GM12878 (cell line): ENCODE data around the gene SMIM20. TPM values are rescaled to one million over a fixed set of nuclear protein-coding genes. Genes with fewer than 3 reads are reported as not detected.
A peak's percentile ranks its signal among the peaks of the same experiment; 100 is the strongest.

ENCODE experiments used
- ATAC-seq: fragments of 200-7000 bp; cut with Tn5 transposase; 3 replicates; pipeline ENCODE4 v1.9.1; 2020; ENCODE audit warnings: mild to moderate bottlenecking, moderate library complexity
- BruUV-seq: library from RNA; stranded (reverse); fragments of 400-500 nt; replicated peaks from 2 replicates; lab custom pipeline; 2021; lab: Mats Ljungman, UMichigan
- CTCF ChIA-PET: fragments of 300-600 bp; sonication (Branson Sonifier 250); formaldehyde crosslinking; extraction: SDS; loops from one replicate; lab custom pipeline; 2021; ENCODE audit warnings: inconsistent platforms; lab: Yijun Ruan, JAX
- POLR2A ChIA-PET: fragments of 350-600 bp; formaldehyde crosslinking; extraction: SDS; loops from one replicate; lab custom pipeline; 2021; ENCODE audit warnings: inconsistent platforms; lab: Charles Lee
- RAD21 ChIA-PET: fragments of 300-600 bp; sonication (Branson Sonifier 250); formaldehyde crosslinking; loops from one replicate; lab custom pipeline; 2023; ENCODE audit warnings: antibody characterized with exemption; ENCODE audit not compliant: unreplicated experiment; lab: Charles Lee
- SMC1A ChIA-PET: fragments of 300-600 bp; sonication (Branson Sonifier 250); formaldehyde crosslinking; loops from one replicate; lab custom pipeline; 2023; ENCODE audit not compliant: unreplicated experiment, uncharacterized antibody; lab: Charles Lee
- DNase-seq: peaks from one replicate; pipeline ENCODE4 v3.0.0-alpha.2; 2011; ENCODE audit warnings: low read depth, low spot score
- FAIRE-seq: peaks from 3 replicates; lab custom pipeline; 2011; peaks lifted over from hg19 to GRCh38; lab: Jason Lieb, UNC
- H2AFZ ChIP-seq: 2 replicates; pipeline ENCODE4 v1.6.0; 2011; ENCODE audit warnings: low read depth, low read length, control low read depth; ENCODE audit not compliant: control insufficient read depth
- H3K27ac ChIP-seq: 2 replicates; pipeline ENCODE4 v1.5.1; 2011; ENCODE audit warnings: control low read depth; ENCODE audit not compliant: control insufficient read depth, insufficient read depth
- H3K27me3 ChIP-seq, 2 experiments: replicated peaks in 1 of 2; 2 replicates each; pipeline versions ENCODE4 v1.6.0 to v1.6.1; 2011; ENCODE audit warnings: low read length in 1 of 2; ENCODE audit not compliant: control insufficient read depth in 2 of 2, insufficient read depth in 2 of 2
- H3K36me3 ChIP-seq, 2 experiments: 2 replicates each; pipeline ENCODE4 v1.5.1; 2011; ENCODE audit warnings: low read length in 1 of 2; ENCODE audit not compliant: control insufficient read depth in 2 of 2, insufficient read depth in 2 of 2
- H3K4me1 ChIP-seq: 2 replicates; pipeline ENCODE4 v1.6.1; 2011; ENCODE audit warnings: mild to moderate bottlenecking, low read length, moderate library complexity, mixed read lengths; ENCODE audit not compliant: control insufficient read depth, insufficient read depth
- H3K4me2 ChIP-seq: 2 replicates; pipeline ENCODE4 v1.6.0; 2011; ENCODE audit warnings: control low read depth; ENCODE audit not compliant: control insufficient read depth, insufficient read depth
- H3K4me3 ChIP-seq: fragments of 200-600 bp; sonication (generic); 2 replicates; pipeline ENCODE4 v1.5.1; 2016
- H3K79me2 ChIP-seq: 2 replicates; pipeline ENCODE4 v1.6.0; 2011; ENCODE audit warnings: low read length; ENCODE audit not compliant: control insufficient read depth, insufficient read depth
- H3K9ac ChIP-seq: 2 replicates; pipeline ENCODE4 v1.8.0; 2011; ENCODE audit warnings: low read length, control low read depth, mixed read lengths; ENCODE audit not compliant: control insufficient read depth, insufficient read depth
- H3K9me3 ChIP-seq: replicated peaks from 3 replicates; pipeline ENCODE4 v1.5.1; 2011; ENCODE audit warnings: mild to moderate bottlenecking, low read length; ENCODE audit not compliant: control insufficient read depth, insufficient read depth
- H4K20me1 ChIP-seq: 2 replicates; pipeline ENCODE4 v1.6.0; 2011; ENCODE audit not compliant: control insufficient read depth, insufficient read depth
- BCL11A ChIP-seq: IDR thresholded peaks from 2 replicates; pipeline ENCODE4 v1.6.1; 2011; ENCODE audit warnings: low read depth, low read length
- CHD2 ChIP-seq: IDR thresholded peaks from 2 replicates; pipeline ENCODE4 v1.6.1; 2011; ENCODE audit warnings: low read depth, low read length, improper control_type of control experiment, borderline replicate concordance
- IKZF1 ChIP-seq: fragments of 450-650 bp; conservative IDR thresholded peaks from 2 replicates; pipeline ENCODE4 v1.6.1; 2017; ENCODE audit warnings: antibody characterized with exemption, mild to moderate bottlenecking
- MEF2B ChIP-seq: fragments of 450-650 bp; IDR thresholded peaks from 2 replicates; pipeline ENCODE4 v1.6.1; 2018; ENCODE audit warnings: mild to moderate bottlenecking, moderate library complexity; ENCODE audit not compliant: partially characterized antibody, poor library complexity, severe bottlenecking
- MTA2 ChIP-seq: fragments of 450-650 bp; IDR thresholded peaks from 2 replicates; pipeline ENCODE4 v1.6.1; 2016; ENCODE audit warnings: low read depth, mild to moderate bottlenecking, moderate library complexity
- MXI1 ChIP-seq: fragments of 150-350 bp; IDR thresholded peaks from 2 replicates; pipeline ENCODE4 v1.6.1; 2011; ENCODE audit warnings: low read depth, mild to moderate bottlenecking, inconsistent platforms, low read length, improper control_type of control experiment
- NBN ChIP-seq: fragments of 450-650 bp; IDR thresholded peaks from 2 replicates; pipeline ENCODE4 v1.6.1; 2016
- NRF1 ChIP-seq: conservative IDR thresholded peaks from 2 replicates; pipeline ENCODE4 v1.6.1; 2011; ENCODE audit warnings: mild to moderate bottlenecking, low read depth, low read length, improper control_type of control experiment
- PBX3 ChIP-seq: IDR thresholded peaks from 2 replicates; pipeline ENCODE4 v1.6.1; 2011; ENCODE audit warnings: mild to moderate bottlenecking, low read depth, low read length, moderate library complexity; ENCODE audit not compliant: insufficient replicate concordance
- POLR2A ChIP-seq: IDR thresholded peaks from 2 replicates; pipeline ENCODE4 v1.6.1; 2011; ENCODE audit warnings: low read depth, mild to moderate bottlenecking, low read length
- RAD51 ChIP-seq: fragments of 450-650 bp; IDR thresholded peaks from 2 replicates; pipeline ENCODE4 v1.6.1; 2016; ENCODE audit warnings: moderate library complexity, mild to moderate bottlenecking, inconsistent platforms
- SRF ChIP-seq, 2 experiments: IDR thresholded peaks; 2 replicates each; pipeline ENCODE4 v1.6.1; 2011; ENCODE audit warnings: low read depth in 2 of 2, low read length in 2 of 2, mild to moderate bottlenecking in 1 of 2, moderate library complexity in 1 of 2
- STAT3 ChIP-seq: IDR thresholded peaks from 2 replicates; pipeline ENCODE4 v1.6.1; 2011; ENCODE audit warnings: low read depth, low read length, improper control_type of control experiment
- whole genome bisulfite sequencing: methylation state at CpG from one replicate; pipeline ENCODE4 v1.1.6; 2016; ENCODE audit warnings: low lambda C conversion rate; ENCODE audit not compliant: insufficient replicate concordance, insufficient coverage; ENCODE audit errors: missing lambda C conversion rate; 5-methylcytosine and 5-hydroxymethylcytosine counted together
- in situ Hi-C: fragments of 300-500 bp; cut with MboI; formaldehyde crosslinking; loops from 9 replicates; pipeline ENCODE4 v1.14.3; 2018; ENCODE audit warnings: mixed read lengths
- intact Hi-C: fragments of 100-400 bp; cut with micrococcal nuclease; formaldehyde crosslinking; loops from one replicate; pipeline ENCODE4 v1.14.2; 2022; ENCODE audit not compliant: unreplicated experiment
- polyA plus RNA-seq, 11 experiments: library from polyadenylated mRNA; depleted of rRNA in 4 of 11; unstranded in 6 of 11; stranded (reverse) in 5 of 11; fragments of >200 nt; fragmentation: Nextera tagmentation in 4 of 11; fragmentation: Illumina TruSeq in 1 of 11; extraction: Ambion mirVana in 4 of 11; extraction: Trizol in 1 of 11; gene quantifications; 1 replicate in 1 of 11; 2 replicates in 10 of 11; pipeline versions ENCODE4 v1.2.1 to v1.2.3, GENCODE V29; 2011 to 2016; ENCODE audit warnings: inconsistent platforms in 2 of 11, missing spikeins in 2 of 11, low read depth in 1 of 11
- total RNA-seq, 4 experiments: library from RNA; depleted of rRNA in 3 of 4; stranded (reverse); fragments of >200 nt in 3 of 4; fragmentation: Illumina TruSeq in 1 of 4; extraction: Trizol in 1 of 4; gene quantifications; 2 replicates each; pipeline versions ENCODE4 v1.2.1 to v1.2.3, GENCODE V29; 2013 to 2021
- TF ChIP-seq, protein P1 (sequence below): IDR thresholded peaks from 2 replicates; pipeline ENCODE4 v1.6.1; 2012; ENCODE audit warnings: low read length, inconsistent platforms

The SMIM20 gene
- total and polyA plus RNA-seq, 10 of the 15 experiments (the other 5 are each of a cell fraction or from before 2014, with no cell fraction given): 17.3 to 38.0 (median 28.8) TPM

GRCh38 chr4:25879587-25879986, 34.4 kb upstream of the SMIM20 start:
- in situ Hi-C loops (no loop called here), intact Hi-C loops (no loop called here)
- POLR2A ChIA-PET: interaction anchor here (1.4 kb wide), 1 partner anchor 21 kb away, joined by 4 read pairs; no protein-coding TSS in a partner anchor
- TF ChIP-seq NRF1 (no peak), NBN (0 out of 2 replicates have a peak, but pooled peaks have one; percentile 4), SRF (IDR thresholded peaks at IDR 0.05; ENCODE audit: low read depth in 2 of 2, low read length in 2 of 2) (no peak), POLR2A (no peak), IKZF1 (0 out of 2 replicates have a peak, but pooled peaks have one; percentile 23)
- TF ChIP-seq, all 136 proteins: peak for 2
- ATAC-seq (no peak), DNase-seq (no peak), FAIRE-seq (no peak)
- no TSS peak for BruUV-seq
- H3K4me2 ChIP-seq: peak overlapping the region; percentile 10; the same call in 1 of the 2 replicates
- no peak overlapping the region for H3K4me3 ChIP-seq
- H3K27me3 ChIP-seq: no peaks in the 10 kb centered on the region
- H3K27ac ChIP-seq: peak overlapping the region; percentile 53; the same call in 1 of the 2 replicates
- no peaks in the 10 kb centered on the region for H3K36me3 ChIP-seq
- H3K9ac ChIP-seq: no peak overlapping the region
- no peaks in the 10 kb centered on the region for H3K79me2 ChIP-seq
- H2AFZ ChIP-seq: no peak overlapping the region
- no peaks in the 10 kb centered on the region for H4K20me1 ChIP-seq
- 58% methylated on average over 6 of the region's 6 CpGs for WGBS
- ChIA-PET CTCF (no interaction called here), RAD21 (interaction anchor here (0.6 to 3.1 kb wide), 2 partner anchors 14 to 38 kb away, joined by 3 to 10 read pairs; no protein-coding TSS in a partner anchor), SMC1A (interaction anchor here (1.1 to 6.3 kb wide), 5 partner anchors 10 to 32 kb away, joined by 4 to 35 read pairs (median 6); no protein-coding TSS in a partner anchor)
- H3K4me1 ChIP-seq: peaks cover 71% of the 10 kb centered on the region
- H3K9me3 ChIP-seq: peaks cover 3% of the 10 kb centered on the region; the same call in 2 of the 3 replicates

DNA sequence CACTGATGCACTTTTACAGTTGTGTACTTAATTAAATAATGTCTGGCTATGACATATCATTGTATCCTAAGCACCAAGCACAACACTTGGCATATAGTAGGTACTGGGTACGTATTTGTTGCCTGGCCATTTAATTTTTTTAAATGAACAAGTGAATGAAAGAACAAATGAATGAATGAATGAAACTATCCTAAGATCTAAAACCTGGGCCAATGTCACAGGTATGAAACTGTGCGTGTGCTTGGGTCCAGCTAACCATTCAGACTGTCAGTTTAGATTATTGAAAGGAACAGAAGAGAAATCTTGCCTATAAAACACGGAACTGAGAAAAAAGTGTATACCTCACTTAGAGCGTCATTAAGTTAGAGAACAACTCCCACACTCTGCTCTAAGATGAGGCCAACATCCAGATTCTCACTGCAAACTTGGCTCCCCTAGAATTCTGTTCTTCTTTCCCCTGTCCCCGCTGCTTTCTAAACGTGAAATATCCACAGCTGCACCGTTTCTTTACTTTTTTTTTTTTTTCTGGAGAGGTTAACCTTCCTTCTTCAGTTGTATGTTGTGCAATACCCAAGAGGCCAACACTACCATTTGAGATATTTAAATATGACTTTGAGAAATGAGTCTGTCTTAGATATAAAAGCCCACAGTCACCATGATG, 33.9 kb upstream of the SMIM20 start:
- H3K27ac ChIP-seq: peak overlapping the region; percentile 53; the same call in 1 of the 2 replicates
- in situ Hi-C loops (no loop called here), intact Hi-C loops (no loop called here)
- no peaks in the 10 kb centered on the region for H3K36me3 ChIP-seq
- peaks cover 66% of the 10 kb centered on the region for H3K4me1 ChIP-seq
- ChIA-PET SMC1A (interaction anchor here (0.6 to 6.3 kb wide), 7 partner anchors 10 to 322 kb away, joined by 3 to 35 read pairs (median 5); no protein-coding TSS in a partner anchor), CTCF (no interaction called here), POLR2A (interaction anchor here (1.4 kb wide), 1 partner anchor 22 kb away, joined by 4 read pairs; no protein-coding TSS in a partner anchor), RAD21 (interaction anchor here (0.6 to 3.1 kb wide), 2 partner anchors 15 to 38 kb away, joined by 3 to 10 read pairs; no protein-coding TSS in a partner anchor)
- WGBS: 76% methylated on average over 7 of the region's 7 CpGs
- peaks cover 3% of the 10 kb centered on the region; the same call in 2 of the 3 replicates for H3K9me3 ChIP-seq
- peak; percentile 47 for FAIRE-seq
- no TSS peak for BruUV-seq
- no peak overlapping the region for H2AFZ ChIP-seq
- H3K79me2 ChIP-seq: no peaks in the 10 kb centered on the region
- H3K27me3 ChIP-seq: no peaks in the 10 kb centered on the region
- DNase-seq: no peak
- no peaks in the 10 kb centered on the region for H4K20me1 ChIP-seq
- H3K4me2 ChIP-seq: peak overlapping the region; percentile 10; the same call in 1 of the 2 replicates
- peak; percentile 83 for ATAC-seq
- no peak overlapping the region for H3K9ac ChIP-seq
- H3K4me3 ChIP-seq: no peak overlapping the region
- TF ChIP-seq MTA2: peak; percentile 88
- TF ChIP-seq MEF2B: peak; percentile 49
- peak; percentile 48; the same call in 1 of the 2 replicates for TF ChIP-seq BCL11A
- TF ChIP-seq STAT3: no peak
- TF ChIP-seq CHD2: peak; percentile 52; the same call in 1 of the 2 replicates
- TF ChIP-seq PBX3: peak; percentile 19
- TF ChIP-seq RAD51: 0 out of 2 replicates have a peak, but pooled peaks have one; percentile 26
- no peak for TF ChIP-seq MXI1
- TF ChIP-seq, protein P1, sequence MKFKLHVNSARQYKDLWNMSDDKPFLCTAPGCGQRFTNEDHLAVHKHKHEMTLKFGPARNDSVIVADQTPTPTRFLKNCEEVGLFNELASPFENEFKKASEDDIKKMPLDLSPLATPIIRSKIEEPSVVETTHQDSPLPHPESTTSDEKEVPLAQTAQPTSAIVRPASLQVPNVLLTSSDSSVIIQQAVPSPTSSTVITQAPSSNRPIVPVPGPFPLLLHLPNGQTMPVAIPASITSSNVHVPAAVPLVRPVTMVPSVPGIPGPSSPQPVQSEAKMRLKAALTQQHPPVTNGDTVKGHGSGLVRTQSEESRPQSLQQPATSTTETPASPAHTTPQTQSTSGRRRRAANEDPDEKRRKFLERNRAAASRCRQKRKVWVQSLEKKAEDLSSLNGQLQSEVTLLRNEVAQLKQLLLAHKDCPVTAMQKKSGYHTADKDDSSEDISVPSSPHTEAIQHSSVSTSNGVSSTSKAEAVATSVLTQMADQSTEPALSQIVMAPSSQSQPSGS: peak; percentile 53; the same call in 1 of the 2 replicates
